Activated CD8-positive, alpha-beta memory T cell treated with anti-CD3 and anti-CD28 coated beads for 48 hours (primary cell): Measurements from ENCODE around the gene CFAP210.

Source experiments
- DNase-seq, 3 experiments: peaks; one replicate each; pipeline ENCODE4 v3.0.0-alpha.2; 2020; ENCODE audit warnings: low read depth in 2 of 3, low spot score in 2 of 3

CFAP210 gene

GRCh38 chr2:169694113-169694893 is at the start of gene CFAP210, which contains the start of gene PHOSPHO2:
TSS of gene CFAP210 (minus strand) at chr2:169694405. CDS start at chr2:169694327, 78 bp downstream.
TSS of gene PHOSPHO2 (plus strand) at chr2:169694469. CDS start at chr2:169700972, 6,503 bp downstream.
- peak; percentile 93 to 99 (median 97) for DNase-seq

GRCh38 chr2:169743549-169743948 is 49.3 kb upstream of the CFAP210 start:
- DNase-seq: no peak

GRCh38 chr2:169739351-169739750 is 45.1 kb upstream of the CFAP210 start:
- DNase-seq: no peak

- no peak for DNase-seq
Measured at GRCh38 chr2:169738566-169739229, 44.5 kb upstream of the CFAP210 start.

GRCh38 chr2:169736902-169737301 is 42.7 kb upstream of the CFAP210 start:
- no peak for DNase-seq

- no peak for DNase-seq
Measured at GRCh38 chr2:169735623-169736022, 41.4 kb upstream of the CFAP210 start.

GRCh38 chr2:169734169-169734847 is 40.1 kb upstream of the CFAP210 start:
- peak in 1 of 3 experiments; percentile 6 for DNase-seq

- no peak for DNase-seq
Measured at GRCh38 chr2:169732583-169733358, 38.6 kb upstream of the CFAP210 start.

- DNase-seq: no peak
Measured at GRCh38 chr2:169732075-169732474, 37.9 kb upstream of the CFAP210 start.

GRCh38 chr2:169729274-169729605 is 35.0 kb upstream of the CFAP210 start:
- DNase-seq: no peak

- DNase-seq: no peak
Measured at GRCh38 chr2:169727065-169727464, 32.9 kb upstream of the CFAP210 start.

- DNase-seq: no peak
Measured at GRCh38 chr2:169721016-169721415, 26.8 kb upstream of the CFAP210 start.

GRCh38 chr2:169718930-169719504 is 24.8 kb upstream of the CFAP210 start:
- no peak for DNase-seq

- no peak for DNase-seq
Measured at GRCh38 chr2:169717691-169718063, 23.5 kb upstream of the CFAP210 start.

- DNase-seq: no peak
Measured at GRCh38 chr2:169716938-169717690, 22.9 kb upstream of the CFAP210 start.

- DNase-seq: no peak
Measured at GRCh38 chr2:169716238-169716886, 22.2 kb upstream of the CFAP210 start.

GRCh38 chr2:169715379-169716237 is 21.4 kb upstream of the CFAP210 start:
- DNase-seq: no peak

- DNase-seq: no peak
Measured at GRCh38 chr2:169714699-169715098, 20.5 kb upstream of the CFAP210 start.

- no peak for DNase-seq
Measured at GRCh38 chr2:169713331-169713730, 19.1 kb upstream of the CFAP210 start.
